H1 (cell line): ENCODE results near the gene PHLDA3. TPM values are rescaled to one million over a fixed set of nuclear protein-coding genes. Genes with fewer than 3 reads are reported as not detected.

Experiments used
- CTCF ChIA-PET: fragments of 300-600 bp; sonication (Branson Sonifier 250); formaldehyde crosslinking; loops from one replicate; lab custom pipeline; 2021; ENCODE audit not compliant: partially characterized antibody; lab: Charles Lee
- POLR2A ChIA-PET: fragments of 300-600 bp; sonication (Branson Sonifier 250); formaldehyde crosslinking; loops from one replicate; lab custom pipeline; 2021; ENCODE audit warnings: inconsistent platforms; ENCODE audit not compliant: partially characterized antibody; lab: Charles Lee
- DNase-seq, 2 experiments: peaks; one replicate each; pipeline versions ENCODE4 v3.0.0 to v3.0.0-alpha.2; 2010 to 2022; ENCODE audit warnings: low spot score in 2 of 2, low read depth in 1 of 2, mixed read lengths in 1 of 2
- FAIRE-seq: peaks from 2 replicates; lab custom pipeline; 2011; peaks lifted over from hg19 to GRCh38; lab: Jason Lieb, UNC
- H2AFZ ChIP-seq: 2 replicates; pipeline ENCODE4 v1.8.1; 2012; ENCODE audit warnings: low read length, inconsistent platforms
- H2AK5ac ChIP-seq: 2 replicates; pipeline ENCODE4 v1.6.1; 2013; ENCODE audit warnings: low read depth, low read length
- H2BK120ac ChIP-seq: replicated peaks from 2 replicates; pipeline ENCODE3; 2013; ENCODE audit warnings: low read depth, low read length, inconsistent platforms
- H2BK12ac ChIP-seq: 2 replicates; pipeline ENCODE4 v1.6.1; 2013; ENCODE audit warnings: low read depth, low read length
- H2BK15ac ChIP-seq: 2 replicates; pipeline ENCODE4 v1.6.1; 2013; ENCODE audit warnings: low read length
- H2BK20ac ChIP-seq: 2 replicates; pipeline ENCODE4 v1.6.1; 2013; ENCODE audit warnings: low read length
- H2BK5ac ChIP-seq: 2 replicates; pipeline ENCODE4 v1.6.1; 2013; ENCODE audit warnings: low read depth, low read length
- H3K14ac ChIP-seq: 2 replicates; pipeline ENCODE4 v1.6.1; 2013; ENCODE audit warnings: inconsistent platforms; ENCODE audit not compliant: insufficient read length
- H3K18ac ChIP-seq: 2 replicates; pipeline ENCODE4 v1.6.1; 2013; ENCODE audit warnings: low read length; ENCODE audit errors: extremely low read depth
- H3K23ac ChIP-seq: 2 replicates; pipeline ENCODE4 v1.6.1; 2013; ENCODE audit warnings: inconsistent platforms; ENCODE audit not compliant: insufficient read length
- H3K23me2 ChIP-seq: 2 replicates; pipeline ENCODE4 v1.6.1; 2013; ENCODE audit warnings: low read depth, low read length
- H3K27ac ChIP-seq: 2 replicates; pipeline ENCODE4 v1.6.1; 2011; ENCODE audit warnings: low read depth, low read length, inconsistent platforms
- H3K27me3 ChIP-seq, 4 experiments: replicated peaks in 1 of 4; 1 replicate in 1 of 4; 2 replicates in 3 of 4; pipeline versions ENCODE4 v1.6.1 to v1.8.1; 2011 to 2013; ENCODE audit warnings: low read length in 3 of 4, mild to moderate bottlenecking in 3 of 4, inconsistent platforms in 2 of 4, mixed read lengths in 2 of 4, moderate library complexity in 1 of 4; ENCODE audit not compliant: control insufficient read depth in 3 of 4, insufficient read depth in 3 of 4; ENCODE audit errors: extremely low read depth in 1 of 4
- H3K36me3 ChIP-seq, 4 experiments: 2 replicates each; pipeline versions ENCODE4 v1.6.1 to v1.8.1; 2011 to 2013; ENCODE audit warnings: mild to moderate bottlenecking in 4 of 4, low read length in 3 of 4, moderate library complexity in 2 of 4, control low read depth in 1 of 4, inconsistent platforms in 1 of 4; ENCODE audit not compliant: insufficient read depth in 4 of 4, control insufficient read depth in 2 of 4
- H3K4ac ChIP-seq: replicated peaks from 2 replicates; pipeline ENCODE3; 2013; ENCODE audit warnings: low read length, low read depth, mixed read lengths, inconsistent platforms; ENCODE audit not compliant: insufficient read length
- H3K4me1 ChIP-seq, 4 experiments: replicated peaks in 1 of 4; 1 replicate in 1 of 4; 2 replicates in 3 of 4; pipeline versions ENCODE4 v1.6.1 to v1.8.1; 2011 to 2013; ENCODE audit warnings: low read length in 3 of 4, inconsistent platforms in 2 of 4, mixed read lengths in 1 of 4; ENCODE audit not compliant: insufficient read depth in 4 of 4, control insufficient read depth in 3 of 4
- H3K4me2 ChIP-seq, 2 experiments: 2 replicates each; pipeline versions ENCODE4 v1.6.1 to v1.8.1; 2011 to 2013; ENCODE audit warnings: low read depth in 2 of 2, low read length in 2 of 2, control low read depth in 1 of 2, inconsistent platforms in 1 of 2, mild to moderate bottlenecking in 1 of 2; ENCODE audit not compliant: insufficient read depth in 1 of 2
- H3K4me3 ChIP-seq, 4 experiments: fragments of 200-600, 300-600 bp in 1 of 4; sonication (generic), shearing (Covaris generic), sonication (Bioruptor Twin) in 1 of 4; 2 replicates each; pipeline versions ENCODE4 v1.5.1 to v1.8.1; 2011 to 2016; ENCODE audit warnings: low read length in 4 of 4, low read depth in 3 of 4, control low read depth in 2 of 4, inconsistent platforms in 2 of 4, mild to moderate bottlenecking in 2 of 4, mixed read lengths in 1 of 4, moderate library complexity in 1 of 4; ENCODE audit not compliant: insufficient read depth in 2 of 4; ENCODE audit errors: extremely low read depth in 1 of 4
- H3K56ac ChIP-seq: replicated peaks from 2 replicates; pipeline ENCODE3; 2013; ENCODE audit warnings: low read depth, mild to moderate bottlenecking, mixed read lengths, low read length, inconsistent platforms; ENCODE audit not compliant: insufficient read length
- H3K79me1 ChIP-seq: 2 replicates; pipeline ENCODE4 v1.6.1; 2013; ENCODE audit warnings: low read depth, low read length, control low read depth
- H3K79me2 ChIP-seq, 2 experiments: 2 replicates each; pipeline versions ENCODE4 v1.6.1 to v1.8.1; 2012 to 2013; ENCODE audit warnings: low read length in 2 of 2, mild to moderate bottlenecking in 2 of 2, inconsistent platforms in 1 of 2; ENCODE audit not compliant: insufficient read depth in 2 of 2, control insufficient read depth in 1 of 2
- H3K9ac ChIP-seq, 4 experiments: replicated peaks in 1 of 4; 1 replicate in 1 of 4; 2 replicates in 3 of 4; pipeline versions ENCODE4 v1.6.1 to v1.8.1; 2011 to 2013; ENCODE audit warnings: low read depth in 3 of 4, low read length in 3 of 4, control low read depth in 2 of 4, mild to moderate bottlenecking in 2 of 4, moderate library complexity in 2 of 4, inconsistent platforms in 1 of 4; ENCODE audit errors: extremely low read depth in 1 of 4
- H3K9me3 ChIP-seq, 2 experiments: 2 replicates each; pipeline versions ENCODE4 v1.6.1 to v1.8.1; 2012 to 2013; ENCODE audit warnings: mild to moderate bottlenecking in 2 of 2, moderate library complexity in 2 of 2, control low read depth in 1 of 2, inconsistent platforms in 1 of 2, low read depth in 1 of 2, low read length in 1 of 2, mixed read lengths in 1 of 2; ENCODE audit not compliant: insufficient read depth in 2 of 2
- H4K20me1 ChIP-seq, 2 experiments: replicated peaks in 1 of 2; 2 replicates each; pipeline versions ENCODE3 to v1.8.1; 2011 to 2013; ENCODE audit warnings: inconsistent platforms in 2 of 2, low read length in 2 of 2, mild to moderate bottlenecking in 1 of 2; ENCODE audit not compliant: insufficient read depth in 2 of 2, control insufficient read depth in 1 of 2
- H4K5ac ChIP-seq: 2 replicates; pipeline ENCODE4 v1.6.1; 2013; ENCODE audit warnings: low read length, low read depth, mixed read lengths, inconsistent platforms; ENCODE audit not compliant: insufficient read length
- H4K8ac ChIP-seq: 2 replicates; pipeline ENCODE4 v1.8.0; 2013; ENCODE audit warnings: mild to moderate bottlenecking, moderate library complexity, low read length, inconsistent platforms; ENCODE audit not compliant: insufficient read depth; ENCODE audit errors: extremely low read depth
- H4K91ac ChIP-seq: replicated peaks from 2 replicates; pipeline ENCODE3; 2013; ENCODE audit warnings: low read length, mixed read lengths, inconsistent platforms; ENCODE audit not compliant: insufficient read length
- CREB1 ChIP-seq: IDR thresholded peaks from 2 replicates; pipeline ENCODE4 v1.6.1; 2012; ENCODE audit warnings: inconsistent platforms
- NANOG ChIP-seq: IDR thresholded peaks from 2 replicates; pipeline ENCODE4 v1.6.1; 2011; ENCODE audit warnings: low read length, low read depth, mild to moderate bottlenecking, inconsistent platforms; ENCODE audit not compliant: insufficient read depth, poor library complexity, severe bottlenecking
- RBBP5 ChIP-seq: IDR thresholded peaks from 2 replicates; pipeline ENCODE4 v1.7.1; 2012; ENCODE audit warnings: low read depth, mild to moderate bottlenecking, inconsistent platforms, low read length, moderate library complexity, borderline replicate concordance
- TBP ChIP-seq: IDR thresholded peaks from 2 replicates; pipeline ENCODE4 v1.6.1; 2011; ENCODE audit warnings: low read depth, low read length, improper control_type of control experiment
- WGBS, 2 experiments: shearing (Covaris generic) in 1 of 2; methylation state at CpG; one replicate each; pipeline versions ENCODE4 v1.1.6 to v1.1.7; 2013 to 2015; ENCODE audit warnings: low lambda C conversion rate in 2 of 2, mixed read lengths in 2 of 2, inconsistent platforms in 1 of 2, low coverage in 1 of 2, missing lambda C conversion rate in 1 of 2; ENCODE audit not compliant: insufficient replicate concordance in 2 of 2, insufficient coverage in 1 of 2, insufficient read length in 1 of 2; ENCODE audit errors: extremely low coverage in 1 of 2, missing lambda C conversion rate in 1 of 2; 5-methylcytosine and 5-hydroxymethylcytosine counted together
- polyA plus RNA-seq, 7 experiments: library from polyadenylated mRNA; depleted of rRNA in 3 of 7; stranded (reverse) in 5 of 7; unstranded in 2 of 7; fragments of >200 nt in 5 of 7; fragments of 200-250 nt in 2 of 7; gene quantifications; 1 replicate in 5 of 7; 2 replicates in 1 of 7; 4 replicates in 1 of 7; pipeline versions ENCODE4 v1.2.1 to v1.2.3, GENCODE V29; 2011 to 2013; ENCODE audit warnings: missing spikeins in 2 of 7, mixed read lengths in 2 of 7
- total RNA-seq: library from RNA; stranded (reverse); fragmentation: NEBNext Ultra II Directional; extraction: Animal tissue kit (Norgen Biotek cat#: 25700); gene quantifications from 2 replicates; pipeline ENCODE4 v1.2.1, GENCODE V29; 2021

PHLDA3 gene
- total and polyA plus RNA-seq, 2 of the 8 experiments (the other 6 are each of a cell fraction or from before 2014, with no cell fraction given): 25.5 to 27.5 TPM

GRCh38 chr1:201418461-201418860 is 50.5 kb downstream of the PHLDA3 start:
- H4K20me1 ChIP-seq: no peaks in the 10 kb centered on the region
- H3K79me2 ChIP-seq: no peaks in the 10 kb centered on the region
- no peak overlapping the region for H3K4me2 ChIP-seq
- no peak for DNase-seq
- H3K4ac ChIP-seq: no peak overlapping the region
- no peak overlapping the region for H3K27ac ChIP-seq
- no peak for FAIRE-seq
- H3K14ac ChIP-seq: no peak overlapping the region
- no peaks in the 10 kb centered on the region; the same call in 1 of the 2 replicates for H3K23me2 ChIP-seq
- 90% methylated on average over 3 of the region's 3 CpGs; no CpG with 5 or more reads in 1 of the 2 experiments for WGBS, 2 experiments
- no peak overlapping the region for H3K23ac ChIP-seq
- H4K8ac ChIP-seq: no peak overlapping the region
- no peak overlapping the region for H3K56ac ChIP-seq
- H2BK120ac ChIP-seq: no peak overlapping the region
- peaks cover 15 to 18% of the 10 kb centered on the region in 2 experiments; a peak in 3 of 4 replicates for H3K9me3 ChIP-seq
- peaks cover 0 to 10% (median 0%) of the 10 kb centered on the region in 4 experiments; a peak in 1 of 7 replicates for H3K4me1 ChIP-seq
- H2BK20ac ChIP-seq: no peak overlapping the region
- H2AK5ac ChIP-seq: no peak overlapping the region
- H3K9ac ChIP-seq: no peak overlapping the region
- H3K36me3 ChIP-seq: no peaks in the 10 kb centered on the region
- no peak overlapping the region for H3K18ac ChIP-seq
- H2BK5ac ChIP-seq: no peak overlapping the region
- H4K91ac ChIP-seq: no peak overlapping the region
- H3K79me1 ChIP-seq: no peaks in the 10 kb centered on the region
- H2AFZ ChIP-seq: no peak overlapping the region
- POLR2A ChIA-PET: interaction anchor here (0.6 kb wide), 2 partner anchors 178 to 228 kb away, joined by 3 read pairs; partner anchors contain the start of gene IGFN1
- H4K5ac ChIP-seq: no peak overlapping the region
- CTCF ChIA-PET: interaction anchor here (0.6 to 7.0 kb wide), 8 partner anchors 11 to 474 kb away, joined by 3 to 60 read pairs (median 4); no protein-coding TSS in a partner anchor
- H3K27me3 ChIP-seq: 0 out of 7 replicates have a peak, but pooled peaks cover 0 to 2% (median 0%) of the 10 kb centered on the region in 4 experiments
- no peak overlapping the region for H2BK12ac ChIP-seq
- no peak overlapping the region for H2BK15ac ChIP-seq
- no peak overlapping the region for H3K4me3 ChIP-seq
- TF ChIP-seq RBBP5: no peak
- TF ChIP-seq TBP: no peak
- TF ChIP-seq NANOG: no peak
- TF ChIP-seq CREB1: no peak
